ENCODE measurements around the gene PTDSS2.
"Not testable (repeated sequence)": the region's sequence is repeated elsewhere in the genome, so short reads cannot be mapped to it uniquely, and the experiment has no call there.

Gene PTDSS2

GRCh38 chr11:504994-505344 lies 54.9 kb downstream of the PTDSS2 start:
- no peak for DNase-seq (ENCODE audit: low read depth in 3 of 3, low spot score in 1 of 3)

DNA sequence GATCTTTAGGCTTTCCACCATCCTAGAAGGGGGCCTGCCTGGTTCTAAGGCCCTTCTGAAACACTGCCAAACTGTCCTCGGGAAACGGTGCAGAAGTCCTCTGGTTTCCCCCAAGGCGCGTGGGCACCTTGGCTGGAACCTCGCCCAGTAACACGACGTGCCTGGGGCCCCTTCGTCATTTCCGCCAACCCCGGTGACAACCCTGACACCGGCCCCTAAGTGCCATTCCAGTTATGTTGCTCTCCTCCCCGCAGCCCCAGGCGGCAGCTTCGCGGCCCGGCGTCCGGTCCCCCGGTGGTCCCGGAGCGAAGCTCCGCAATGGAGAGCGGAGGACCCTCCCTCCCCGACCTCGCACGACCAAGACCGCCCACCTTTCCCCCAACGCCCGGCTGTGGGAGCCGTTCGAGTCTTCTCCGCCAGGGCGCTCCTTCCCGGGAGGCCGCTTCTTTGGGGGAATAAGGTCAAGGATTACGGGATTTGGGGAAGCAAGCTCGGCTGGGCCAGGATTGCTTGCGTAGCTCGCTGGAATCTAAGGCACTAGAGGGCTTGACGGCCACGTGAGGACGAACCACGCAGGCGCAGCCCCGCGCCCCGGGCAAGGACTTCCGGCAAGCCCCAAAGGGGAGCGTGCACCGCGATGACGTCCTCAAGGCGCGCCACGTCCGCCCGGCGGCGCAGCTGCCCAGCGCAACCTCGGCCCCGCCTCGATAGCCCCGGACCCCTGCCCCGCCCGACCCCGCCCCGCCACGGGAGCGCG lies 56.3 kb downstream of the PTDSS2 start:
- DNase-seq (ENCODE audit: low read depth in 3 of 3, low spot score in 1 of 3), result peak; percentile 92 to 96 (median 93)

DNA sequence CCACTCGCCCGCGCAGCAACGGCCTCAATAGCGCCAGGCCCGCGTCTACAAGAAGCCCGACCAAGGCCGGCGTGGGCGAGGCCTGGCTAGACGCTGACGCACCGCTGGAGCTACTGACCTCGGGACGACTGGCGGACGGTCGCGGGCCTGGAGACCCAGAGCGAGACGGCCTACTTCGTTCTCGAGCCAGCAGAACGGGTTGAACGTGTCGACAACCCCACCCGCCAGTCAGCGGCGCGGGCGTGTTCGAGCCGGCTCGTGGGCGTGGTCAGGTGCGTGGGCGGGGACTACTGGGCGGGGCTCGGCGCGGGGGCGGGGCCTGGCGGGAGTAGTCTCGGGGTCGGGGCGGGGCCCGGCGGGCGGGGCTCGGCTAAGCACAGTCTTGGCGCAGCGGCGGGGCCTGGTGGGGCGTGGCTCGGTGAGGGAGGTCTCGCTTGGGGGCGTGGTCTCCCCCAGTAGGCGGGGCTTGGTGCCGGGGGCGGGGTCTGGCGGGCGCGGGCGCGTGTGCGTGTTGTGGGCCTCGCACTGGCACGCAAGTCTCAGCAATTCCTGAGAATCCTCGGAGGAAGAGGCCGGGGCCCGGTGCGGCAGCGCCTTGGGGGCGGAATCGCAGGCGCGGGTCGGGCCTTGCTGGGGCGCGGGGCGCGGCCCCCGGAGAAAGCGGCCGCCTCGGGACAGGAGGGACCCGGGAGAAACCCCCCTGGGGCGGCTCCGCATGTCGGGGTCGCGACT lies 57.1 kb downstream of the PTDSS2 start, which contains the start of gene RNH1:
RNH1 (minus strand) TSS at position 248 of the 732 bp plus-strand sequence. CDS start 5,080 bp downstream, outside the sequence.
- peak; percentile 99 to 100 (median 100) for DNase-seq (ENCODE audit: low read depth in 3 of 3, low spot score in 1 of 3)

GRCh38 chr11:507727-508515 lies 57.8 kb downstream of the PTDSS2 start:
- DNase-seq (ENCODE audit: low read depth in 3 of 3, low spot score in 1 of 3), result no peak

- DNase-seq (ENCODE audit: low read depth in 3 of 3, low spot score in 1 of 3), result no peak
Measured at GRCh38 chr11:508956-509355, 58.9 kb downstream of the PTDSS2 start.

GRCh38 chr11:512761-513595 lies 62.9 kb downstream of the PTDSS2 start:
- DNase-seq (ENCODE audit: low read depth in 3 of 3, low spot score in 1 of 3), result no peak

DNA sequence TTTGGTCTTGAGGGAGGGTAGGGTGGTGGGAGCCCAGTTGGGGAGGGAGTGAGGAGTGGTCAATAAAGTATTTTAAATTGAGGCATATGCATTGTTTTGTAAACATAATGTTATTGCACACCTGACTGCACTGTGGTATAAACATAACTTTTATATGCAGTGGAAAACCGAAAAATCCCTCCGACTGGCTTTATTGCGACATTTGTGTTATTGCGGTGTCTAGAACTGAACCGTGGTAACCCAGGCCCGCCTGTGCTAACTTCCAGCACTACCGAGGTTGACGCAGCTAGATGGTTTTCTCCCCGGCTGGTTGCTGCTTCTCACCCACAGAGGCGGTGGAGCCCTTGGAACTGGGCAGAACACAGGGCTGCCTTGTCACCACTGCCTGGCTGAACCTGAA lies 64.5 kb downstream of the PTDSS2 start:
- DNase-seq (ENCODE audit: low read depth in 3 of 3, low spot score in 1 of 3), result no peak

DNA sequence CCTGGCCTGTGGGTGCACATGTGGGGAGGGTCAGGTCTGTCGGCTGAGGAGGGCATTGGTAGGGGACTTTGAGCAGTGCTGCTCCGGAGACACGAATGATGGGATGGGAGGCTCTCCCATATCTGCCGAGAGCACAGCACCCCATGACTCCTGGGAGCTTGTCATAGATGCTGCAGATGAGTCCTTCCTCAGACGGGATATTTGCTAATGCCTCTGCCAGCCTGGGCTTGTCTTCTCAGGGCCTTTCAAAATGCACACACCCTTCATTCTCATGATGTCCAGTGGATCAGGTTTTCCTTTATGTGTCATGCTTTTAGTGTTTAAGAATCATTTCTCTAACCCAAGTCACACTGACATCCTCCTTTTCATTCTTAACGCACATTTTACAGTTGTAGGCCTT lies 65.1 kb downstream of the PTDSS2 start:
- DNase-seq (ENCODE audit: low read depth in 3 of 3, low spot score in 1 of 3), result no peak

DNA sequence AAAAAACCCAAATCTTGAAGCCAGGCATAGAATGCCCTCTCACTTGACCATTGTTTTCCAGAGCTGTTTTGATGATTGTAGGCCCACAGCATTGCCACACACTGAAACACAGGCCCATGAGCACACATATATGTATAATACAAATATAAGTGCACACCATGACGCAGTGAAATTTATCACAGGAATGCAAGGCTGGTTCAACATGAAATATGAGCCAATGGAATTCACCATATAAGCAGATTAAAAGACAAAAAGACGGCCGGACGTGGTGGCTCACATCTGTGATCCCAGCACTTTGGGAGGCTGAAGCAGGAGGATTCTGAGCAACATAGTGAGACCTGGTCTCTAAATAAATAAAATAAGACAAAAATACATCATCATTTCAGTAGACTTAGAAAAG lies 66.3 kb downstream of the PTDSS2 start:
- no peak for DNase-seq (ENCODE audit: low read depth in 3 of 3, low spot score in 1 of 3)

DNA sequence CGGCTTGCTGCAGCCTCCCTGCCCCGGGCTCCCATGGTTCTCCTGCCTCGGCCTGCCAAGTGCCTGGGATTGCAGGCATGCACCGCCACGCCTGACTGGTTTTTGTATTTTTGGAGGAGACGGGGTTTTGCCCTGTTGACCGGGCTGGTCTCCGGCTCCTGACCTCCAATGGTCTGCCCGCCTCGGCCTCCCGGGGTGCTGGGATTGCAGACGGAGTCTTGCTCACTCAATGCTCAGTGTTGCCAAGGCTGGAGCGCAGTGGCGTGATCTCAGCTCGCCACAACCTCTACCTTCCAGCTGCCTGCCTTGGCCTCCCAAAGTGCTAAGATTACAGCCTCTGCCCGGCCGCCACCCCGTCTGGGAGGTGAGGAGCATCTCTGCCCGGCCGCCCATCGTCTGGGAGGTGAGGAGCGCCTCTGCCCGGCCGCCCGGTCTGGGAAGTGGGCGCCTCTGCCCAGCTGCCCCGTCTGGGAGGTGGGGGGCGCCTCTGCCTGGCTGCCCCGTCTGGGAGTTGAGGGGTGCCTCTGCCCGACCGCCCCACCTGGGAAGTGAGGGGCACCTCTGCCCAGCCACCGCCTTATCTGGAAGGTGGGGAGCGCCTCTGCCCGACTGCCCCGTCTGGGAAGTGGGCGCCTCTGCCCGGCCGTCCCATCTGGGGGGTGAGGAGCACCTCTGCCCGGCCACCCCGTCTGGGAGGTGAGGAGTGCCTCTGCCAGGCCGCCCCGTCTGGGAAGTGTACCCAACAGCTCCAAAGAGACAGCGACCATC lies 67.0 kb downstream of the PTDSS2 start:
- DNase-seq (ENCODE audit: low read depth in 3 of 3, low spot score in 1 of 3), result not testable (repeated sequence)

DNA sequence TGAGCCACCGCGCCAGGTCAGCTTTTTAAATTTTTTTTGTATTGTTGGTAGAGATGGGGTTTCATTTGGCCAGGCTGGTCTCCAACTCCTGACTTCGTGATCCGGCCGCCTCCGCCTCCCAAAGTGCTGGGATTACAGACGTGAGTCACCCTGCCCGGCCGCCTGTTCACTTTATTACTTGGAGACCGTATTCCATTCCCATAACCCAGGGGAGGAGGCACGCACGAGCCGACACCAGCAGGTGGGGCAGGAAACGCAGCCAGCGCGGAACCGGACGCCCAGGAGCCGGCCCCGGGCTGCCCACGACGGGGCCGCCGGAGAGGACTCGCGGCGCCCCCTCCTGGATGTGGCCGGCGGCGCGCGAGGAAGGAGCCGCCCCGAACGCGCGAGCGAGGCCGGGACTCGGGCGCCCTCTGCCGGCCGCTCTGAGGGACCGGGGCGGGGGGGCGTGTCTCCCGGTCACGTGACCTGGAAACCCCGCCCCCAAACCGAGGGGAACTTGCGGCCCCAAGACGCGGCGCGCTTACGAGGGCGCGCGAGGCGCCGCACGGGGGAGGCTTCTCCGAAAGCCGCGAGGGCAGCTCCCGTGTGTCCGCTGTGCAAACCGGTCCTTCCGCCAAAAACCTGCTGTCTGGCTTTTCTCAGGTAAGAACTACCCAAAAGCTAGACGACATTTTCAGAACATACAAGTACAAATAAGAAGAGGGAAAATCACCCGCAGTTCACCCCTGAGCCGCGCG lies 68.6 kb downstream of the PTDSS2 start:
- DNase-seq (ENCODE audit: low read depth in 3 of 3, low spot score in 1 of 3), result peak; percentile 68 to 90 (median 88)

GRCh38 chr11:520428-521176 lies 70.5 kb downstream of the PTDSS2 start:
- no peak for DNase-seq (ENCODE audit: low read depth in 3 of 3, low spot score in 1 of 3)

GRCh38 chr11:521177-521688 lies 71.2 kb downstream of the PTDSS2 start:
- DNase-seq (ENCODE audit: low read depth in 3 of 3, low spot score in 1 of 3), result no peak

DNA sequence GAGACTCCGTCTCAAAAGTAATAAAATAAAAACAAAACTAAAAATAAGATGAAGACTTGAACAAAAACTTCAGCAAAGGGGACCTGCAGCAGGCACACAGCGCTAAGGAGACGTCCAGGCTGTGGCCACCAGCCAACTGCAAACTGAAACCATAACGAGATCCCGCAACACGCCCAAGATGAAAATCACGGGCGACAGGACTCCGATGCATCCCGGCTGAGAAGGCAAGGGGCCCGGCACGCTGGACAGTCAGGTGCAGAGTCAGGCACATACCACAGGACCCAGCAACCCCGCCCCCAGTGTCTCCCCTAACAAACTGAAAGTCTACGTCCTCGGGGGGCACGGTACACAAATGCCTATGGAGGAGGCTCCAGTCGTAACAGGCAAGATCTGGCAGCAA lies 76.1 kb downstream of the PTDSS2 start:
- DNase-seq (ENCODE audit: low read depth in 3 of 3, low spot score in 1 of 3), result no peak

DNA sequence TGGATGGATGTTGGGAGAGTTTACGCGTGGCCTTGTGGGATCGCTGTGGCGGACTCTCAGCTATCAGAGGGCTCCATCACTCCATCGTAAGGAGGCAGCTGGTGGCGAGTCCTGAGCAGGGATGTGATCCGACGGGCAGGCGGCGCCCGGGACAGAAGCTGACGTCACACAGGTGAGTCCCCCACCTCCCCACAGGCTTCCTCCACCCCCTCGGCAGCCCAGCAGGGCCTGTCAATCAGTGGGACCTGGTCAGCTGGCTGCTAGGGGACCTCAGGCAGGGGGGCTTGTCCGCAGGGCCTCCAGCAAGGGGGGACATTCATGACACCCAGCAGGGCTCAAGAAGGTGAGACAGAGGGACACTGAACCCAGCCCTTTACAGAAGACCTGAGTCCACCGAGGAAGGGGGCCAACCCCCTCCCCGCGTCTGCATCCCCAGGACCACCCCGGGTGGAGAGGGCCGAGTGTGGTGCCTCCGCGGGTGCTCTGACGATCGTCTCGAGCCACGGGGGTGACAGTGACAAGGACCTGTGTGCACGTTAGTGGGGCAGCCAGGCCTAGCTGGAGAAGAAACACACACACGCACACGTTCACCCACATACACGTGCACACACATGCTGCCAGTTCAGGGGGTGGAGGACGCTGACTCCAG lies 78.2 kb downstream of the PTDSS2 start:
- DNase-seq (ENCODE audit: low read depth in 3 of 3, low spot score in 1 of 3), result no peak

DNA sequence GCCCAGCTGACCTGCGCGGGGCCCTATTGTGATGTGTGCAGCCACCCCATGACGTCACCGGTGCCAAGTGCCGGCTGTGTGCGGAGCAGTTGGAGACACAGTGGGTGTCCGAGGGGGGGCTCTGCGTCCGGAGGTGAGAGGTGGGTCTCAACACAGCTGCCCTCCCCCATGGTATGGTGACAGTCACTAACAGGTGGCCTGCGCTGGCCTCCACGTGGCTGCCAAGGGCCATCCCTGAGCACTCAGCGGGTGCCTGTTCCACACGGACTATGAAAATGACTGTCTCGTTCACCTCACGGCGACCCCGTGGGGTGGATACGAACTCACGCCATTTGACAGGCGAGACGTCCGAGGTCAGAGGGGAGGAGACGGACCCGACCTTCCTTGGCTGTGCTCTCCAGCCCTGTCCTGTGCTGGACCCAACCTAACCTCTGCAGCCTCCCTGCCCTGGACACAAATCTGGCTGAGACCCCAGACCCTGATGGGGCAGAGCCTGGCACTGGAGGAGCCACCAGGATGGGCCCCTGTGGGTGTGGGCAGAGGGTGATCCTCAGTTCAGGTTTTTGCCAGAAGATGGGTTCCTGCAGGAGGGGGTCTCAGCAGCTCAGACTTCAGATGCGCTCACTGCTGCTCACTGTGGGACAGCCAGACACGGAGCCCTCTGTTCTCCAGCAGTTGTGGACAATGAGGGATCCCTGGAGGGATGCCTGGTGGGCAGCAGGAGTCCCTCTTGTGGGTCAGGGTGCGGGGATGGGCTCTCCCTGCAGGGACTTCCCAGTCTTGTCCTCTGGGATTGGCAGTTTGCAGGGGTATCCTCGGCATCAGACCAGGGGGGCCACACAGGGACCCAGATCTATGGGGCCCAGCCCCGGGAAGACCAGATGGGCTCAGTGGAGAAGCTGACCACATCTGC lies 79.0 kb downstream of the PTDSS2 start:
- no peak for DNase-seq (ENCODE audit: low read depth in 3 of 3, low spot score in 1 of 3)
